GM19463 (cell line): ENCODE measurements around the gene GASK1A.

Experiments
- ATAC-seq: cut with Tn5 transposase; IDR thresholded peaks from one replicate; pipeline ENCODE4 v1.9.1; 2021; ENCODE audit warnings: mild to moderate bottlenecking, moderate library complexity; ENCODE audit not compliant: unreplicated experiment

The GASK1A gene

GRCh38 chr3:42982645-42983412, 3.7 kb downstream of the GASK1A start:
- ATAC-seq: no peak

DNA sequence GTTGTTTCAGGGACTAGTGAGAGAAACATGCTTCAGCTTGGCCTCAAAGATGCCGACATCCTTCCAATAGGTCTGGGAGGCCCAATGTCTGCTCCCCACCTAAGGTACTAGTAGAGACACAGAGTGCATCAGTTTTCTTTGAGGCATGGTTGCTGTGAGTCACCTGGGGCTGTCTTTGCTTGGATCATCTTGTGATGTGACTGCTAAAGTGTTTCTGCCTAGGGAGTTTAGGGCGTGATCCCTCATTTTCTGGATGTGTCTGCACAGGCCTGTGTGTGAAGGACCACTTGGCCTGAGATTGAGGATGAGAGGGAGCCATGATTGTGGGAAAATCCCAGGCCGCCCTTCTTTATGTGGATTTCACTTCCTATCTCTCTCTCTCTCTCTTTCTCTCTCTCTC, 4.8 kb downstream of the GASK1A start:
- ATAC-seq: no peak

- no peak for ATAC-seq
These were observed 5.6 kb downstream of the GASK1A start for GRCh38 chr3:42984701-42985100.

DNA sequence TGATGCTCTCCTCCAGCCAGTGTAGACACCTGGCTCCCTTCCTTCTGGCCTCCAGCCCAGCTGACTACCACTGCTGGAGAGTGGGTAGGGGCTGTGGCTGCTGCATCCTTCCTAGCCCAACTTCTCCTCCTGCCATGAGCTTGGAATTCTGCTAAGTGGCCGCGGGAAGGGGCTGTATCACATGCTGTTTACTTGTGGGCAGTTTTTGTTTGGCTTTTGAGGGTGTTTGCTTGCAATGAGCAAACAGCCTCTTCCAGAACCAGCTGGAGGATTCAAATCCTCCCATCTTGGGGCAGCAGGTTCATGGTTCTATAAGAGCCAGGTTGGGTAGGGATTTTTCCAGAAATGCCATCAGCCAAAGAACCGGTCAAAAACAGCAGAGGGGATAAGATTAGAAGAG, 9.0 kb downstream of the GASK1A start:
- no peak for ATAC-seq

GRCh38 chr3:42988566-42988965, 9.5 kb downstream of the GASK1A start:
- ATAC-seq: no peak

- no peak for ATAC-seq
These were observed 12.5 kb downstream of the GASK1A start for GRCh38 chr3:42991341-42992315.

- ATAC-seq: no peak
These were observed 15.5 kb downstream of the GASK1A start for GRCh38 chr3:42994595-42994994.

- ATAC-seq: no peak
These were observed 16.9 kb downstream of the GASK1A start for GRCh38 chr3:42996021-42996420.

DNA sequence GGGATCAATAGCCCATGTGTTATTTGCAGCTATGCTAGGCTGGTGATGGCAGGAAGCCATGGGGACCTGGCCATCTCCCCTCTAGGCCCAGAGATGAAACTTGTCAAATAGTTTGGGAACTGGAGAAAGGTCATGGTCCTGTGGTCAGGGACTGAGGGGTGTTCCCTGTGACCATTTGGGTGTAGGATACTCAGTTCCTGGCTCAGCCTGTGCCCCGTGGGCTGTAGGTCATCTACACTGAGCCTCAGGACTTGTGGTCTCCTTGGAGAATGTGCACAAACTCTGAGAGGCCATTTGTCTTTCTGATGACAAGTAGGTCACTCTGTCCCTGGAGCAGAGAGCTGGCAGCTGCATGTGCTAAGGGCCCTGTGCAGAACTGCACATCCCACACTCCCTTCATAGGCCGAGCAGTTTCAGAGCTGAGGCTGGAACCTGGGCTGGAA, 17.5 kb downstream of the GASK1A start:
- no peak for ATAC-seq

DNA sequence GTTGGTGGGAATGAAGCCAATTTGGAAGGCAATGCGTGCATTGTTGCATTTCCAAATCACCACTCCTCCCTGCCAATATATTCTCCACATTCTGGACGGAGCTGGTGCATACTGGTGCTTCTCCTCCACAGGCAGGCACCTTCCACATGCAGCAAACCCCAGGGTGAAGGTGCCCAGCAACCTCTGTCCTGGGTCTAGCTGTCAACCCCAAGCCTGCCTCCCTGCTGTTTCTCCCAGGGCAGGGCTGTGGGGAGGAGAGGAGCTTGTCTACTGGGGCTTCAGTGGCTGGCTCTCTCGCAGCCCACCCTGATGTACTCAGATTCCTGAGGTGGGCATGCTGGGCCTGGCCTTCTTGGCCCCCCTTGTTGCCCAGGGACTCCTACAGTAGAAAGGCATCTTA, 20.1 kb downstream of the GASK1A start:
- no peak for ATAC-seq

- no peak for ATAC-seq
These were observed 20.5 kb downstream of the GASK1A start for GRCh38 chr3:42999632-43000031.

GRCh38 chr3:43000387-43000786, 21.3 kb downstream of the GASK1A start:
- ATAC-seq: no peak

GRCh38 chr3:43001094-43001553, 22.0 kb downstream of the GASK1A start:
- no peak for ATAC-seq

GRCh38 chr3:43001556-43002121, 22.5 kb downstream of the GASK1A start:
- no peak for ATAC-seq

DNA sequence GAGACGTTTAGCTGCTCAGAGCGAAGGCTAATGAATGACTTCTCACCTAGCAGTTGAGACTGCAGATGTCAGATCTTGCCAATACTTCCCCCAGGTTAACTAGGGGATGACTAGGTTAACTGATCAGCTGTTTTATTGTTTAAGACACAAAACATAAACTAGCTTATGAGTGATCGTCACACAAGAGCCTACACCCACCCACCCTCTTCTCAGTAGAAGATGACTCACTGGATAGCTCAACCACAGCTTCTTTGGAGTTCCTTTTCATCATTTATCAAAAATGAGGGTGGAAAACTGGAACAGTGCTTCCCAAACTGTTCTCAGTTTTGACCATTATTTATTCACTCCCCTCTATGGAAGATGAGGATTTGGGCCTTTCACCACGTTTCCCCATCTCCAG, 25.2 kb downstream of the GASK1A start:
- ATAC-seq: no peak

DNA sequence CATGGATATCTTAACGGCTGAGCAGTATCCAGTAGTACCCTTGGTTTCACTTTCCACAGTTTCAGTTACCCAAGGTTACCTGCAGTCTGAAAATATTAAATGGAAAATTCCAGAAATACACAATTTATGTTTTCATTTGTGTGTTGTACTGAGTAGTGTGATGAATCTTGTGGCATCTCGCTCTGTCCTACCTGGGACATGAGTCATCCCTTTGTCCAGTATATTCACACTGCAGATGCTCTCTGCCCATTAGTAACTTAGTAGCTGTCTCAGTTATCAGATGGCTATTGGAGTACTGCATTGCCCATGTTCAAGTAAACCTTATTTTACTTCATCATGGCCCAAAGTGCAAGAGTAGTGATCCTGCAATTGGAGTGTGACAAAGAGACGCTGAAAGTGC, 26.1 kb downstream of the GASK1A start:
- ATAC-seq: no peak

DNA sequence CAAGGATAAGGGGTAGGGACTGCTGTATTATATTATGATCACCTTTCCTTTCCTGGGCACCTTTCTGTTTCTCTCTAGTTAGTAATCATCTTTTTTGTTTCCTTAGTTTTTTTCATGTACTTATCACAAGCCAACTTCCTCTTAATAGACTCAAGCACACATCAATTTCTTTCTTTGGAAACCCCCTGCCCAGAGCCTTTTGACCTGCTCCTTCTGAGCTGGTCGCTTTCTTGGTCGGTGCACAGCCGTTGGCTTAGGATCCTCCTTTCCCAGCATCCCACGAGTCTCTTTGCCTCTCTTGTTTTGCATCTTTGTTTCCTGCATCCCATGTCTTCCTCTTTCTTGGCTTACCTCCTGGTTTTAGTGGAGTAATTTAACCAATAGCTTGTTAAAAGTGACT, 26.9 kb downstream of the GASK1A start:
- ATAC-seq: no peak

- ATAC-seq: no peak
These were observed 27.7 kb downstream of the GASK1A start for GRCh38 chr3:43006825-43007224.

DNA sequence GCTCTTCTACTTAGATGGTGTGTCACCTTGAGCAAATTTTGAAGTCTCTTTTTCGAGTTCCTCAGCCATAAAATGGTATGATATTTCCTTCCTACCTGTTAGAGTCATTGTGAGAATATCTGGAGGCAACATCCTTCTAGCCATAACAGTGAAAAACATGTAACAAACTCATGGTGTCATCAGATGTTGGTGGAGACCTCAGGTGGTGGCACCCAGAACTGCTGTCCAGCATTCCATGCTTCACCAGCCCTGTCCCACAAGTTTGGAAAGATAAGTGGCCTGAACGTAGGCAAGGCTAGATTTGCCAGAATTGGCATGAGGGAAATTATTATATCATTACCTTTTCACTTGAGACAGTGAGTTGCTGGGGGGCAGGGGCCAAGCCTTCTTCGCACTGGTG, 30.4 kb downstream of the GASK1A start:
- ATAC-seq: no peak

GRCh38 chr3:43010638-43011037, 31.5 kb downstream of the GASK1A start:
- no peak for ATAC-seq

- no peak for ATAC-seq
These were observed 32.5 kb downstream of the GASK1A start for GRCh38 chr3:43011638-43012037.
